ENCODE data around the gene LONRF2.

The LONRF2 gene

GRCh38 chr2:100277540-100278207 lies 44.6 kb downstream of the LONRF2 start:
- no peak for TF ChIP-seq CTCF (IDR thresholded peaks at IDR 0.05; ENCODE audit: low read depth, low read length, missing control alignments)

GRCh38 chr2:100276716-100277115 lies 45.6 kb downstream of the LONRF2 start:
- no peak overlapping the region for H3K4me3 ChIP-seq (replicated peaks; ENCODE audit: low read depth, low read length)
- no peak for DNase-seq (ENCODE audit: extremely low read depth, low read depth)
- TF ChIP-seq CTCF (IDR thresholded peaks at IDR 0.05; ENCODE audit: low read depth, low read length, missing control alignments): no peak

More at GRCh38 chr2:100277540-100278207, 44.6 kb downstream of the LONRF2 start:
- DNase-seq (ENCODE audit: extremely low read depth, low read depth): no peak
- no peak overlapping the region for H3K4me3 ChIP-seq (replicated peaks; ENCODE audit: low read depth, low read length)

- no peak for TF ChIP-seq CTCF (IDR thresholded peaks at IDR 0.05; ENCODE audit: low read depth, low read length, missing control alignments)
- H3K4me3 ChIP-seq (replicated peaks; ENCODE audit: low read depth, low read length): no peak overlapping the region
- DNase-seq (ENCODE audit: extremely low read depth, low read depth): no peak
Measured at GRCh38 chr2:100275200-100275589, 47.1 kb downstream of the LONRF2 start.

- no peak overlapping the region for H3K4me3 ChIP-seq (replicated peaks; ENCODE audit: low read depth, low read length)
- no peak for TF ChIP-seq CTCF (IDR thresholded peaks at IDR 0.05; ENCODE audit: low read depth, low read length, missing control alignments)
- no peak for DNase-seq (ENCODE audit: extremely low read depth, low read depth)
Measured at GRCh38 chr2:100274566-100275199, 47.6 kb downstream of the LONRF2 start.

- no peak for TF ChIP-seq CTCF (IDR thresholded peaks at IDR 0.05; ENCODE audit: low read depth, low read length, missing control alignments)
Measured at GRCh38 chr2:100274076-100274475, 48.2 kb downstream of the LONRF2 start.

GRCh38 chr2:100273387-100273786 lies 48.9 kb downstream of the LONRF2 start:
- TF ChIP-seq CTCF (IDR thresholded peaks at IDR 0.05; ENCODE audit: low read depth, low read length, missing control alignments): no peak
- no peak overlapping the region for H3K4me3 ChIP-seq (replicated peaks; ENCODE audit: low read depth, low read length)
- no peak for DNase-seq (ENCODE audit: extremely low read depth, low read depth)

More at GRCh38 chr2:100274076-100274475, 48.2 kb downstream of the LONRF2 start:
- no peak for DNase-seq (ENCODE audit: extremely low read depth, low read depth)
- no peak overlapping the region for H3K4me3 ChIP-seq (replicated peaks; ENCODE audit: low read depth, low read length)
